Peyer's patch (tissue), 4 donors: ENCODE data around the gene FBH1. TPM values are rescaled to one million over a fixed set of nuclear protein-coding genes. Genes with fewer than 3 reads are reported as not detected.

ENCODE experiments used
- DNase-seq, 3 donors: peaks; one replicate each; pipeline ENCODE4 v3.0.0-alpha.2; 2017 to 2019
- H3K27ac ChIP-seq, 4 donors: fragments of 200-600 bp; sonication (generic); one replicate each; pipeline ENCODE4 v1.5.1; 2016 to 2019
- H3K27me3 ChIP-seq, 2 donors: fragments of 200-600 bp; sonication (generic); one replicate each; pipeline ENCODE4 v1.5.1; 2019
- H3K36me3 ChIP-seq, 3 donors: fragments of 200-600 bp; sonication (generic); one replicate each; pipeline ENCODE4 v1.5.1; 2016 to 2019
- H3K4me1 ChIP-seq, 4 donors: fragments of 200-600 bp; sonication (generic); one replicate each; pipeline ENCODE4 v1.5.1; 2016 to 2019
- H3K4me3 ChIP-seq, 4 donors: fragments of 200-600 bp; sonication (generic); 1 replicate in 3 of 4; 2 replicates in 1 of 4; pipeline ENCODE4 v1.5.1; 2016 to 2019; ENCODE audit warnings: mild to moderate bottlenecking in 1 of 4
- H3K9me3 ChIP-seq, 4 donors: fragments of 200-600 bp; sonication (generic); one replicate each; pipeline ENCODE4 v1.5.1; 2016 to 2019; ENCODE audit warnings: mild to moderate bottlenecking in 1 of 4
- POLR2A ChIP-seq, 2 donors: fragments of 450-650 bp; IDR thresholded peaks; one replicate each; pipeline ENCODE4 v1.5.1; 2017; ENCODE audit warnings: antibody characterized with exemption in 2 of 2, mild to moderate bottlenecking in 2 of 2, moderate library complexity in 2 of 2
- total RNA-seq, 4 donors: library from RNA; depleted of rRNA; stranded (reverse); fragments of >200 nt; gene quantifications; one replicate each; pipeline ENCODE4 v1.1.0, GENCODE V29; 2016
- TF ChIP-seq, protein P1 (sequence below), 6 experiments: fragments of 450-650 bp in 4 of 6; fragments of 200-600 bp in 2 of 6; sonication (generic) in 1 of 6; IDR thresholded peaks; one replicate each; pipeline ENCODE4 v1.5.1; 2017 to 2019; ENCODE audit warnings: antibody characterized with exemption in 6 of 6, mild to moderate bottlenecking in 3 of 6, moderate library complexity in 1 of 6

FBH1 gene
- total RNA-seq, 4 donors from 2014 or later, result 101 to 169 (median 138) TPM

DNA sequence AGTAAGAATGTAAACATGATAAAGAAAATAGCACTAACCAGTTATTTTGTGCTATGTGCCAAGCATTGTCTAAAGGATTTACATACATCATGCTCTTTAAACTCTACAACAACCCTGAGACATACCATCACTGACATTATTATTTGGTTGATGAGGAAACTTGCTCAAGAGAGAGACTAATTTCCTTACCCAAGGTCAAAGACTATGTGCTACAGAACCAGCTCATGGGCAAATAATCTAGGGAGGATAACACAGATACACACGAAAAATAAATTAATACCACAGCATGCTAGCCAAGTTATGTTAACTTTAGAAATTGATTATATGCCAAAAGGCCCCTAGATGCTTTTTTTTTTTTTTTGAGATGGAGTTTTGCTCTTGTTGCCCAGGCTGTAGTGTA lies 3.0 kb upstream of the FBH1 start:
- H3K27ac ChIP-seq, result no peak overlapping the region
- no peak for TF ChIP-seq POLR2A (IDR thresholded peaks at IDR 0.05)

DNA sequence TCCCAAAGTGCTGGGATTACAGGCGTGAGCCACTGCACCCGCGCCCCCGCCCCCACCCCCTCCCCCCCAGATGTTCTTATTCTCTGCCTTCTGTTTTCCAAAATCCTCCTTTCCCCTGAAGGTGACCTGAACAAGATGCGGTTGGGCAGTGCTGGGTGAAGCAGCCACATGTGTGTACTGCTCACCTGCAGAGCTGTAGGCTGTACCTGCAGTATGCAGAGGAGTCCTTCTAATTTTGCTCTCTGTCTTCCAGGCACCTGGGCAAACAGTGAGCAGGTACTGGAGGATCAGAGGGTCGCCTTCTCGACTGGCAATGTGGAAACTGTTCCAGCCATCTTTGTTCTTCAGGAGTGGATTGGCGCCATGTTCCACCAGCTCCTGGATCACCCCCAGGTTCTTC lies 2.4 kb upstream of the FBH1 start:
- H3K27me3 ChIP-seq, result no peaks in the 10 kb centered on the region
- H3K4me3 ChIP-seq, result no peak overlapping the region
- H3K9me3 ChIP-seq, result no peaks in the 10 kb centered on the region
- peak in 1 of 3 donors; percentile 40 for DNase-seq
- H3K27ac ChIP-seq, result no peak overlapping the region
- H3K4me1 ChIP-seq, result peaks cover 0 to 44% (median 9%) of the 10 kb centered on the region in 4 donors
- TF ChIP-seq POLR2A (IDR thresholded peaks at IDR 0.05), result no peak
- TF ChIP-seq, protein P1, sequence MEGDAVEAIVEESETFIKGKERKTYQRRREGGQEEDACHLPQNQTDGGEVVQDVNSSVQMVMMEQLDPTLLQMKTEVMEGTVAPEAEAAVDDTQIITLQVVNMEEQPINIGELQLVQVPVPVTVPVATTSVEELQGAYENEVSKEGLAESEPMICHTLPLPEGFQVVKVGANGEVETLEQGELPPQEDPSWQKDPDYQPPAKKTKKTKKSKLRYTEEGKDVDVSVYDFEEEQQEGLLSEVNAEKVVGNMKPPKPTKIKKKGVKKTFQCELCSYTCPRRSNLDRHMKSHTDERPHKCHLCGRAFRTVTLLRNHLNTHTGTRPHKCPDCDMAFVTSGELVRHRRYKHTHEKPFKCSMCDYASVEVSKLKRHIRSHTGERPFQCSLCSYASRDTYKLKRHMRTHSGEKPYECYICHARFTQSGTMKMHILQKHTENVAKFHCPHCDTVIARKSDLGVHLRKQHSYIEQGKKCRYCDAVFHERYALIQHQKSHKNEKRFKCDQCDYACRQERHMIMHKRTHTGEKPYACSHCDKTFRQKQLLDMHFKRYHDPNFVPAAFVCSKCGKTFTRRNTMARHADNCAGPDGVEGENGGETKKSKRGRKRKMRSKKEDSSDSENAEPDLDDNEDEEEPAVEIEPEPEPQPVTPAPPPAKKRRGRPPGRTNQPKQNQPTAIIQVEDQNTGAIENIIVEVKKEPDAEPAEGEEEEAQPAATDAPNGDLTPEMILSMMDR (IDR thresholded peaks at IDR 0.05), result no peak
- peaks cover 0 to 16% (median 0%) of the 10 kb centered on the region in 3 donors for H3K36me3 ChIP-seq

More for the DNA sequence above, 3.0 kb upstream of the FBH1 start:
- H3K27me3 ChIP-seq, result no peaks in the 10 kb centered on the region
- H3K9me3 ChIP-seq, result no peaks in the 10 kb centered on the region
- H3K4me1 ChIP-seq, result peaks cover 0 to 40% (median 9%) of the 10 kb centered on the region in 4 donors
- DNase-seq, result no peak
- no peak overlapping the region for H3K4me3 ChIP-seq
- peaks cover 0 to 16% (median 0%) of the 10 kb centered on the region in 3 donors for H3K36me3 ChIP-seq

DNA sequence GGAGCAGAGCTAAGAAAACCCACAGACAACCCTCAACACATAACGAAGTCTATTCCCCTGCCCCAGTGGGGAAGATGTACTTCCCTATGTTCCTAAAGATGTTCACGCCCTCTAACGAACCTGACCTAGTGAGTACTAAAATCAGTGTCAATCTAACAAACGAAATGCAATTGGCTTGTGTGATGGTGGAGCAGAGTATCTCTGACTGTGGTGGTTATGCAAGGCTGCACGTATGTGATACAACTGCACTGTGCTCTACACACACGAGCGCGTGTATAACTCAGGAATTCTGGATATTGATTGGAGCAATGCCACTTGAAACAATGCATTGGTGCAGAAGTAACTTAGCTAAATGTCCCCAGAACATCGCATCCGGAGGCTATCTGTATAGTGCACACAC lies 1.7 kb upstream of the FBH1 start:
- H3K36me3 ChIP-seq, result peaks cover 0 to 10% (median 0%) of the 10 kb centered on the region in 3 donors
- H3K9me3 ChIP-seq, result no peaks in the 10 kb centered on the region
- peak overlapping the region; percentile 81 to 100 (median 96) for H3K4me3 ChIP-seq
- H3K27ac ChIP-seq, result peak overlapping the region in 2 of 4 donors; percentile 90 to 96
- peak in 1 of 3 donors; percentile 43 for DNase-seq
- no peaks in the 10 kb centered on the region for H3K27me3 ChIP-seq
- TF ChIP-seq POLR2A (IDR thresholded peaks at IDR 0.05), result peak in 1 of 2 donors; percentile 5
- TF ChIP-seq, protein P1 (IDR thresholded peaks at IDR 0.05), result no peak
- H3K4me1 ChIP-seq, result peaks cover 0 to 39% (median 9%) of the 10 kb centered on the region in 4 donors

DNA sequence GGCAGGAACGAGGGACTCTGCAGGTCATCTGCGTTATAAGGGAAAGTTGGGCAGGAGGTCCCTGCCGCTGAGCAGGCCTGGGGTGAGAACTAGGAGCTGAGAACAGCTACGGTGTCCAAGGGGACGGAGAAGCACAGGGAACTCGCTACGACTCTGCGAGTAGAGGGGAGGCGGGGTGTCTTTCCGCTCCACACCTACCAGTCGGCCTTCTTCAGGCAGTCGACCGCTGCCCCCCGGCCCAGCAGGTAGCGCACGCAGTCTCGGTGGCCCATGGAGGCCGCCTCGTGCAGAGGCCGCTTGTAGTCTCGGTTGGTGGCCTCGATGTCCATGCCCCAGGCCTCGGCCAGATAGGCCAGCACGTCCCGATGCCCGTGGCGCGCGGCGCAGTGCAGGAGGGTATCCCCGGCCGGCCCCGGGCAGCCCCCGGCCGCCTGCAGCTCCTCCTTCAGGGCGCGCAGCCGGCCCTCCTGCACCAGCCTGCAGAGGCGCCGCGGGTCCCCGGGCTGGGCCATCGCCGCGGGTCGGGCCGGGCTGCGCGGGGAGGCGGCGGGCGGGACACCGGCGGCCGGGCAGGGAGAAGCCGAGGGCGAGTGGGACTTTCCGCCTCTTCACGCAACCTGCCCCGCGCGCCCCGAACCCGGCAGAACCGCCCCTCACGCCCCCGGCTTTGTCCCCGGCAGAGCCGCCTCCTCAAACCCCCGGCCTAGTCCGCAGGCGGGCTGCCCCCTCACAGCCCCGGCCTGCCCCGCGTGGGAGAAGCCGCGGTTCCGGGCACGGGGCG lies 1.0 kb upstream of the FBH1 start:
- H3K4me1 ChIP-seq, result peaks cover 0 to 37% (median 9%) of the 10 kb centered on the region in 4 donors
- H3K27me3 ChIP-seq, result no peaks in the 10 kb centered on the region
- peak; percentile 44 to 65 (median 61) for DNase-seq
- H3K36me3 ChIP-seq, result peaks cover 0 to 9% (median 0%) of the 10 kb centered on the region in 3 donors
- peak in 1 of 2 donors; percentile 4 for TF ChIP-seq POLR2A (IDR thresholded peaks at IDR 0.05)
- TF ChIP-seq, protein P1 (IDR thresholded peaks at IDR 0.05), result no peak
- H3K4me3 ChIP-seq, result peak overlapping the region; percentile 81 to 100 (median 96)
- H3K27ac ChIP-seq, result peak overlapping the region; percentile 69 to 96 (median 87)
- no peaks in the 10 kb centered on the region for H3K9me3 ChIP-seq

DNA sequence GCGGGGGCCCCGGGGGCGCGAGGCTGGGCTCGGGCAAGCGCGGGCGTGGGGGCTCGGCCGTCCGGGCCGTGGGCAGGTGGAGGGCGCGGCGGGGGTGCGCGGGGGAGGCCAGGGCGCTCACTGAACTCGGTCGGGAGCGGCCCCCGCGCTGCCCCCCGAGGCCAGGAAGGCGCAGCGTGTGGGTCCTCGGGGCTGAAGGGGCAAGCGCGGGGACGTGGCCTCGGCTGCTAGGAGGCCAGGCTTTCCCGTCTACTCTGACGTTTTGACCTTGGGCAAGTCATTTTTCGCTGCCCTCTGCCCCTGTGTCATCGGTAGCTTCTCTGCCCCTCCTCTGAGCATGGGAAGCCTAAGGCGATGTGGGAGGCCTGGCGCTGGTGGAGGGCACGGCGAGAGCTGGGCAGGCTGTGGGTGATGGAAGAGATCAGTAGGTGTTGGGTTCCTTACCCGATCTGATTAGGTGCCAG lies 441 bp downstream of the FBH1 start:
- Histone ChIP-seq H3K9me3 (no peaks in the 10 kb centered on the region), H3K36me3 (peaks cover 0 to 17% (median 0%) of the 10 kb centered on the region in 3 donors), H3K27ac (peak overlapping the region; percentile 77 to 96 (median 88)), H3K4me3 (peak overlapping the region; percentile 81 to 100 (median 96)), H3K27me3 (no peaks in the 10 kb centered on the region), H3K4me1 (peaks cover 0 to 37% (median 9%) of the 10 kb centered on the region in 4 donors)
- TF ChIP-seq POLR2A (IDR thresholded peaks at IDR 0.05), result no peak
- TF ChIP-seq, protein P1 (IDR thresholded peaks at IDR 0.05), result no peak
- peak in 1 of 3 donors; percentile 61 for DNase-seq

DNA sequence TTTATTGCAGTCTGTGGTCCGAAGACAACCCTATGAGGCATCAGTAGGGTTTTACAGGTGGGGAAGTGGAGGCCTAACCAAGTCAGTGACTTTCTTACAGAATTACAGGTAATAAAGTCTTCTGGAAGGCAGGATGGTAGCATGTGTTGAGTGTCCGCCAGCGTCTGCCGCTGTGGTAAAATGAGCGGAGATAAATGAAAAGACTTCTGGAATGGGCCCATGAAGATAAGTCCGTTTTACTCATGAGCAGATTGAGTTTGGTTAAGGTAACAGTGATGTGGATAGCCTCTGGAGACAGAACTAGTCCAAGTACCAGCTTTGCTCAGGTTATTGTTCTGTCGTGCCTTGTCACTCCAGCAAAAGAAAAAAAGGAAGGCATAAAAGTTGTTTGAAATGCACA lies 966 bp downstream of the FBH1 start:
- H3K4me3 ChIP-seq, result peak overlapping the region; percentile 81 to 100 (median 96)
- no peaks in the 10 kb centered on the region for H3K9me3 ChIP-seq
- TF ChIP-seq, protein P1 (IDR thresholded peaks at IDR 0.05), result no peak
- no peak for TF ChIP-seq POLR2A (IDR thresholded peaks at IDR 0.05)
- peaks cover 0 to 37% (median 10%) of the 10 kb centered on the region in 4 donors for H3K4me1 ChIP-seq
- H3K36me3 ChIP-seq, result peaks cover 0 to 22% (median 0%) of the 10 kb centered on the region in 3 donors
- H3K27ac ChIP-seq, result peak overlapping the region; percentile 77 to 96 (median 88)
- no peak for DNase-seq
- H3K27me3 ChIP-seq, result no peaks in the 10 kb centered on the region
